ENCODE data around the gene EEF1G.
"Not testable (repeated sequence)": the region's sequence is repeated elsewhere in the genome, so short reads cannot be mapped to it uniquely, and the experiment has no call there.

Gene EEF1G

DNA sequence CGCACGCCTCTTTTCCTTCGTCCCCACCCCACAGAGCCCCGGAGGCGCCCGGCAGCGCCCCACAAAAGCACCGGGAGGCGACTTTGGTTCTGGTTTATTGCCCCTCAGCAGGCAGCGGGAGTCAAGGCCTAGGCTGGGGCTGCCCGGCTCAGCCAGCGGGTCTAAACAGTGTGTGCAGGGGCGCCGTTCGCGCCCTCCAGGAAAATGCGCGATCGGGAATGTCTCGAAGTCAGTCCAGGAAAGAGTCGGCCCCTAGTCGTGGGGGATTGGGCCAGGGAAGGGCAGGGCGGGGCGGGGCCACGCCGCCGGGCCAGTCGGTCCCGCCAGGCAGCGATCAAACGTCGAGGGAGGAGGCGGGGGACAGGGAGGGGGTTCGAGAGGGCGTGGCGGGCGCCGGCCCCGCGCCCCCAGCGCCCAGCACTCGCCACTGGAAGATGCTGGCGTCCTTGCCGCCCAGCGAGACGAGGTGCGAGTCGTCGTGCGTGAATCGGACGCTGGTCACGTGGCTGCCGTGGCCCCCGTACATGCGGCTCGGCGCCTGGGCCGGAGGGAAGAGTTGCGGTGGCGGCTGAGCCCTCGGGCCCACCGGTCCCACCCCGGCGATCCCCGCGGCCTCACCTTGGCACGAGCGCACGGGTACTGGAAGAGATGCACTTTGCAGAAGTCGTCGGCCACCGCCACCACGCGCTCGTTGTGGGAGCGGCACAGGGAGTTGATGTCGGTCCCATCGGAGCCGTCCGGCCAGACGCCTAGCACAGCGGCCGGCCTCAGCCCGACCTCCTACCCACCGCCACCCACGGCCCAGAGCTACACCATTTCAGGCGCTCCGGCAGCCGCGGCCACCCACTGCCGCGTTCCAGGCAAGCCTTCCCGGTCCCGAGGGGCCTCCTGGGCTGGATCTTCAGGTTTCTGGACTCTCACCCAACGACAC, 28.7 kb upstream of the EEF1G start:
- DNase-seq = no peak

GRCh38 chr11:62601372-62602140, 27.9 kb upstream of the EEF1G start, which contains the start of gene MTA2:
Gene MTA2, minus strand, starts transcription at chr11:62601865. Its CDS starts 415 bp downstream, at chr11:62601450.
- DNase-seq = peak; percentile 99

DNA sequence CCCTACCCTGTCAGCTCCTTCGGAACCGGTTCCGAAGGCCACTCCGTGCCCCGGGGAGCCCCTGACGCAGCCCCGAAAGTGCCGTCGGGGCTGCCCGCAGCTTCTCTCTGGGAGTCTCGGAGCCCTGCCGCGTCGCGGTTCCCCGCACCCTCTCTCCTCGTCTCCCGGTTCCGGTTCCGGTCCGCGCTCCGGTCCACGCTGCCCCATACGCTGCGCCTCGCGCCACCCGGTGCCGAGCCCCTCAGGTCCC, 27.4 kb upstream of the EEF1G start:
- DNase-seq = peak; percentile 28

- no peak for DNase-seq
Measured at GRCh38 chr11:62600367-62601121, 26.9 kb upstream of the EEF1G start.

- DNase-seq = no peak
Measured at GRCh38 chr11:62599901-62600300, 26.2 kb upstream of the EEF1G start.

GRCh38 chr11:62599069-62599696, 25.5 kb upstream of the EEF1G start:
- DNase-seq = peak; percentile 96

GRCh38 chr11:62595124-62595523, 21.4 kb upstream of the EEF1G start:
- no peak for DNase-seq

GRCh38 chr11:62593434-62594044, 19.8 kb upstream of the EEF1G start:
- peak; percentile 76 for DNase-seq

- DNase-seq = no peak
Measured at GRCh38 chr11:62592989-62593421, 19.3 kb upstream of the EEF1G start.

GRCh38 chr11:62592146-62592815, 18.6 kb upstream of the EEF1G start:
- DNase-seq = no peak

DNA sequence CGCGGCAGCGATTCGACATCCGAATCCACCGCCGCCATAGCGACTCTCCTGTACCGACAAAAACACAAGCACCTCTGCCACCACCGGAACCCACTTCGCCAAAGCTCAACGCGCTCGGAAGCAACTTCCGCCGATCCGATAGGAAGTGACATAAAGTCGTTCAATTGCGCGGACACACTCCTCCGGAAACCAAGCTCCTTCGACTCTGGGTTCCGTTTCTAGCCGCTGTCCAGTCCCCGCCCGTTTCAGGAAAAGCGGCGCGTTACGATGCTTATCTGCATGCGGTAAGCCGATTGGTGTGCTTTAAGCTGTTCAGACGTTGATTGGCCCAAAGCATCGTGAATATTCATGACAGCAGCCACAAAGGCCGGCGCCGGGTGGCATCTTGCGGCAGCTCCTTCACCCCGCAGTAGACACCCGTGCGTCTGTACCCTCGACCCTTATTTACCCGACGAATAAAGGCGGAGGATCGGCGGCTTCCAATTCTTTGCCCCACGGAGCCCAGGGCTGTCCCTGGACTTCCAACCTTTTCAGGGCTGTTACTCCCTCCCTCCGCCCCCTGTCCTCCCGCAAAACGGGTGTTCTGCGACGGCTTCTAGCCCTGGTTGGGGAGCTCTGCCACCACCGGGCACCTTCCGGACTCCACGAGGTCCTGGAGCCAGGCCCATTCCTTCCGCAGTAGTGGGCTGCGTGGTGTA, 17.9 kb upstream of the EEF1G start, which contains the start of gene TUT1:
TUT1 (minus strand) TSS at position 76 of the 698 bp plus-strand sequence; CDS start at position 38, 38 bp downstream.
- peak; percentile 94 for DNase-seq

DNA sequence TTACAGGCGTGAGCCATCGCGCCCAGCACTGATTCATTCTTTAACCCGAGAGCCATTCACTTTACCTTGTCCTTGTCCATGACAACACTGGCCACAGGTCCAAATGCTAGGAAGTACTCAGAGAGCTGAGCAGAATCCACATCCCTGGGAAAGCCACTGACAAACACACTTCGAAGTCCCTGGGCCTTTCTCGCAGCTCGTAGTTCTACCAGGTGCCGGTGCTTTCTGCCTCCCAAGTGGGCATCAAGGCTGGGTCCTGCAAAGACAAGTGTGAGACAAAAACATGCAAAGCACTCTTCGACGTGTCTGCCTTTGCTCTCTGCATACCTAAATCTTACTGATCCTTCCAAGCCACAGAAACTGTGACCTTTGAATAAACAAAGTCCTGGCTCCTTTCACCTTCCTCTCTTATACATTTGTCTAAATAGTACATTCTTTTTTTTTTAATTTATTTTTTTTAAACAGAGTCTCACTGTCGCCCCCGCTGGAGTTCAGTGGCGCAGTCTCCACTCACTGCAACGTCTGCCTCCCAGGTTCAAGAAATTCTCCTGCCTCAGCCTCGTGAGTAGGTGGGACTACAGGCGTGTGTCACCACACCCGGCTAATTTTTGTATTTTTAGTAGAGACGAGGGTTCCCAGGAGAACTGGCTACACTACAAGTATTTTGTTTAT, 15.4 kb upstream of the EEF1G start:
- no peak for DNase-seq

GRCh38 chr11:62585356-62585755, 11.7 kb upstream of the EEF1G start:
- not testable (repeated sequence) for DNase-seq

DNA sequence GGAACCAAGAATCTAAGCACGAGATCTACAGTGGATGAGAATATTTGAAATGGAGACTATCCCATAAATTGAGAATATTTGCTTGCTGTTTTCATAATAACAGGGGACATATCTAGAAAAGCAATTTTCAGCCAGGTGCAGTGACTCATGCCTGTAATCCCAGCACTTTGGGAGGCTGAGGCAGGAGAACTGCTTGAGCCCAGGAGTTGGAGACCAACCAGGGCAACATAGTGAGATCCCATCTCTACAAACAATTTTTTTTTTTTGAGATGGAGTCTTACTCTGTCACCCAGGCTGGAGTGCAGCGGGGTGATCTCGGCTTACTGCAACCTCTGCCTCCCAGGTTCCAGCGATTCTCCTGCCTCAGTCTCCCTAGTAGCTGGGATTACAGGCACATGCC, 8.0 kb upstream of the EEF1G start:
- not testable (repeated sequence) for DNase-seq

DNA sequence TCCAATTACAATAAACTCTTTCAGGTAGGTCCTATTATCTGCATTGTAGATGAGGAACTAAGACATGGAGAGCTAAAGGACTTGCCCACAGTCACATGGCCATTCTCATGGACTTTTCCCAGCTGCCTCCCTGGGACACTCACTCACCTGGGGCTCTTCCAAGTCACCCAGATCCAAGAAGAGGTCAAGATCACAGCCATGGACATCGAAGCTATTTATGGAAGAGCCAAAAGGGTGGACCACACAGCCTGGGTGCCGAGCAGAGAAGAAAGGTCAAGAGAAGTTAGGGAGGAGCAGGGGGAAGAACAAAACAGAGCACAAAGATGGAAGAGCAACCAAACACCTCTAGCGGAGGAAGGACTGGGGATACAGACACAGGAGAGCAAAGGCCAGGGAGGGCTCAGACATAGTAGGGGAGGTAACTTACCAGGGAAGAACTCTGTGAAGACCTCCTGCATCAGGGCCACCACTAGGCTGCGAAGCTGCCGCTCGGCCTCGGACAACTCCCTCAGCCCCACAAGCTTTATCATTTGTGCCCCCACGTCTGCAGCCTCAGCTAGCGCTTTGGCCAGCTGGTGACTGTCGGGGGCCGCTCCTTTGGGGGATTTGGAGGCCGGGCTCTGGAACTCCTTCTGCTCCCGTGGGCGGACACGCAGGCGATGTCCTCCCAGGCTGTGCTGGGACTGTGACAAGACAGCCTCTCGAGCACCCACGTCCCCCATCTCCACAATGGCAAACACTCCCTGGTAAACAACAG, 7.4 kb upstream of the EEF1G start:
- DNase-seq = no peak

GRCh38 chr11:62579252-62579651, 5.6 kb upstream of the EEF1G start:
- DNase-seq = no peak

- DNase-seq = no peak
Measured at GRCh38 chr11:62578541-62578940, 4.8 kb upstream of the EEF1G start.

- no peak for DNase-seq
Measured at GRCh38 chr11:62577046-62577714, 3.5 kb upstream of the EEF1G start.

DNA sequence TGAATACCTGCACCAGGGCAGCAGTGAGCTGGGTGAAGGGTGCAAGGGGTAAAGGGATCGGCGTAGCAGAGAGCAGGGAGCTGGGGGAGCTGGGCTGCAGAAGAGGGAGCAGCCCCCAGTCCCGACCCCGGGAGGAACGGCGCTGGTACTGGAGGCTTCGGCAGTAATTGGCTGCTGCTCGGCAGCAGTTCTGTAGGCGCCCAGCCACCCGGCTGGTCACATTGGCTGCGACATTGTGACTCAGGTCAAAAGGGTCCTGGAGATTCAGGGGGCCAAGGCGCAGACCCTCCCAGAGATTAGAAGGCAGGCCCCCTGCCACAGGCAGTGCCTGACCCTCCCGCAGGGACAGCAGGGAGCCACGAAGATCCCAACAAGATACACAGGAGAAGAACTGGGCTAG, 2.1 kb upstream of the EEF1G start:
- no peak for DNase-seq
